SH-SY5Y (cell line): ENCODE measurements around the gene CREBL2.

ENCODE experiments used
- GATA2 ChIP-seq: IDR thresholded peaks from 2 replicates; pipeline ENCODE4 v1.6.1; 2011; ENCODE audit warnings: mild to moderate bottlenecking, low read depth, low read length
- GATA3 ChIP-seq: IDR thresholded peaks from 2 replicates; pipeline ENCODE4 v1.6.1; 2011; ENCODE audit warnings: low read depth, mild to moderate bottlenecking, low read length, moderate library complexity

- TF ChIP-seq GATA2 (no peak), GATA3 (no peak)
Observed at GRCh38 chr12:12668005-12668404, 56.3 kb downstream of the CREBL2 start.
